NOMO-1 treated with dmso at 0.1 percent for 144 hours (cell line): ENCODE data around the gene GPR107.

Experiments used
- DNase-seq: peaks from one replicate; lab custom pipeline; 2025; ENCODE audit not compliant: unreplicated experiment; lab: John Stamatoyannopoulos, UW

Gene GPR107

DNA sequence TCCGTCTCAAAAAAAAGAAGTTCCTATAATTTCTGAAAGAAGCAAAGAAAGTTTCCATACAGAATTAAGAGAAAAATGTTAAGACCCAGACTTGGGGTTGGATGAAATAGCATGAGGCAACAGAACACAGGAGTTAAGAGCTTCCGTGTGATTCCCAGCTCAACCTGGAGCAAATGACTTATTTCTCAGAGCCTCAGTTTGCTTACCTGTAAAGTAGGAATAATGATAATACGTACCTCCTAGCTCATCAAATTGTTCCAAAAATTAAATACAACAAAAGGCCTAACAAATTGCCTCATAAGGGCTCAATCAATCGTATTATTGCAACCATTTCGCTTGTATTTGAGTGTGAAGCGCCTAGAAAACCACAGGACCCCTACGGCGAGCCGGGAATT lies 600 bp upstream of the GPR107 start:
- no peak for DNase-seq

DNA sequence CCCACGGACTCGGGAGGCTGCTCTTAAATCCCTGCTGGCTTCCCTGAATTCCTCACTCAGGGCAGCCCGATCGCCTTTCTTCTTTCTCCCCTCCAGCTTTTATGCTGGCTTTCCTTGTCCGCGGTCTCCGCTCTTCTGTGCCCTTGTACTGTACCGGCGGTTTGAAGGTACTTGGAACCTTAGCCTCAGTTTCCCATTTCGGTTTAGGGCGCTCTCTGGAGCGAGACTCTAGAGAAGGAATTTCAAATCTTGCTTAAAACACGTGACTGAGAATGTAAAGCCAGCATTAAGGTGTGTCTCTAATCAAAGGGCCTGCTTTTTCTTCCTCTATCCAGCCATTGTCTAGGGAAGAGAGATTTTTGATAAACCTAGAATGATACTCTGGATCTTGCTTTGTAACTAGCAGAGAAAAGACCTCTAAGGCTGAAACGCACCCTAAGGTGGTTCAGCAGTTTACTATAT lies 650 bp downstream of the GPR107 start:
- no peak for DNase-seq

DNA sequence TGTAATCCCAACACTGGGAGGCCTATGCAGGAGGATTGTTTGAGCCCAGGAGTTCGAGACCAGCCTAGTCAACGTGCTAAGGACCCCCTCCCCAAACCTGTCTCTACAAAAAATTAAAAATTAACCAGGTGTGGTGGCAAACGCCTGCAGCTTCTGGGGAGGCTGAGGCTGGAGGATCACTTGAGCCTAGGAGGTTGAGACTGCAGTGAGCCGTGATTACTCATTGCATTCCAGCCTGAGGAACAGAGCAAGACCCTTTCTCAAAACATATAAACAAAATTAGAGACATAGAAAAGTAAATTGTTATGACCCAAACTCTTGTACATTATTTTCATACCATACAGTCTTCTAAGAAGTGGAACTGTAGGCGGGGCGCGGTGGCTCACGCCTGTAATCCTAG lies 1.1 kb downstream of the GPR107 start:
- no peak for DNase-seq

DNA sequence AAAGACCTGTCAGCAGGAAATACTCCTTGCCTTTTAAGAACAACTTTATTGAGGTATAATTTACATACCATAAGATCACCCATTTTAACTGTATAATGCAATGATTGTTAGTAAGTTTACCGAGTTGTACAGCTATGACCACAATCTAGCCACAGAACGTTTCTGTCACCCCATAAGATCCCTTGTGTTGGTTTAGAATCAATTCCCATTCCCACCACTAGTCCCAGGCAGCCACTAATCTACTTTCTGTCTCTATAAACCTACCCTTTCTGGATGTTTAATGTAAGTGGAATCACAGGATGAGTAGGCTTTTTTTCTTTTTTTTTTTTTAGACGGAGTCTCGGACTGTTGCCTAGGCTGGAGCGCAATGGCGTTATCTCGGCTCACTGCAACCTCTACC lies 4.4 kb downstream of the GPR107 start:
- DNase-seq = no peak

DNA sequence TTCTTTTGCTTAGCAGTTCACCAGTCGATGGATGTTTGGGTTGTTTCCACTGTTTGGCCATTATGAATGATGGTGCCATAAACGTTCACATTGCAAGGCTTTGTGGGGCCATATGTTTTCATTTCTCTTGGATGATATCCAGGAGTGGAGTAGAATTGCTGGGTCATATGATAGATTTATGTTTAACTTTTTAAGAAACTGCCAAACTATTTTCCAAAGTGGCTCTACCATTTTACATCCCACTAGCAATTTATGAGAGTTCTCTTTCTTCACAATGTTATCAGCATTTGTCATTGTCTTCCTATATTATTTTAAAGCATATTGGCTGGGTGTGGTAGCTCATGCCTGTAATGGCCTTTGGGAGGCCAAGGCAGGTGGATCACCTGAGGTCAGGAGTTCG lies 5.2 kb downstream of the GPR107 start:
- no peak for DNase-seq

DNA sequence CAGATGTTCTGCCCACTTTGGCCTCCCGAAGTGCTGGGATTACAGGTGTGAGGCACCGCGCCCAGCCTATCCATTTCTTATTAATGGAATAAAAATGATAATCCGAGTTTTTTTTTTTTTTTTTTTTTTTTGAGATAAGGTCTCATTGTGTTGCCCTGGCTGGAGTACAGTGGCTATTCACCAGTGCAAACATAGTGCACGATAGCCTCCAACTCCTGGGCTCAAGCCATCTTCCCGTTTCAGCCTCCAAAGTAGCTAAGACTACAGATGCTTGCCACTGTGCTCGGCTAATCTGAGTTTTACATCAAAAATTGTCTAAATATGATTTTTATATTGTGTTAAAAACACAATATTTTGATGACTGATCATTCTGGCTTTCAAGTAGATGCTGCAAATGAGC lies 6.6 kb downstream of the GPR107 start:
- no peak for DNase-seq

DNA sequence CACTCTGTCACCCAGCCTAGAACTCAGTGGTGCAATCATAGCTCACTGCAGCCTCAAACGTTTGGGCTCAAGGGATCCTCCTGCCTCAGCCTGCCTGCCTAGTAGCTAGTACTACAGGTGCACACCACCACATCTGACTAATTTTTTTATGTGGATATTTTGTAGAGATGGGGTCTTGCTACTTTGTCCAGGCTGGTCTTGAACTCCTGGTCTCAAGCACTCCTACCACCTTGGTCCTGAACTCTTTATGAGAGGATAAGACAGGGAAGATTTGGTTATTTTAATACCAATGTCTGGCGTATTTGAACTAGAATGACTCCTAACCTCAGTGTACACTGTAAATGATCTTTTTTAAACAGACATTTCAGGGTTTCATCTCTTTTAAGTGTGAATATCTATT lies 9.0 kb downstream of the GPR107 start:
- no peak for DNase-seq

DNA sequence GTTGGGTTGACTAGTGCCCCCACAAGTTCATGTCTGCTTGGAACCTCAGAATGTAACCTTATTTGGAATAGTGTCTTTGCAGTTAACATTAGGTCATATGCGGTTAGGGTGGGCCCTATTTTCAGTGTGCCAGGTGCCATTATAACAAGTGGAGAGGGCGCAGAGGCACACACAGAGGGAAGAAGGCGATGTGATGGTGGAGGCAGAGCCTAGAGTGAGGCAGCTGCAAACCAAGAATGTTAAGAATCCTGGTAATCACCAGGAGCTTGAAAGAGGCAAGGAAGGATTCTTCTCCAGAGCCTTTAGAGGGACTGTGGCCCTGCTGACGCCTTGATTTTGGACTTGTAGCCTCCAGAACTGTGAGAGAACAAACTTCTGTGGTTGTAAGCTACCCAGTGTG lies 10.9 kb downstream of the GPR107 start:
- no peak for DNase-seq

DNA sequence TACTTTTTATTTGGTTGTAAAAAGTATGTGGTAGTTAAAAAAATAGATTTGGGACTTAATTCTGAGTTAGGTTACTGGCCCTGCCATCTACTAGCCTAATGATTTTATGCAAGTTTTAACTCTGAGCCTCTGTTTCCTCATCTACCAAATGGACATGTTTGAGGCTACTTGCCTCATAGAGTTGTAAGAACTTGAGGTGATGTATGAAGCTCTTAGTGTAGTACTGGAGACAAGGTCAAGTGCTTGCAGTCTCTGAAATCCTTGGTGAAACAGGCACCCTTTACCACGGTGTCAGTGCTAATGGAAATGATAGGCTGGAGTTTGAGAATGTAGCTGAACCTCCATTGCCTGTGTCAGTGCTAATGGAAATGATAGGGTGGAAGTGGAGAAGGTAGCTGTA lies 15.3 kb downstream of the GPR107 start:
- DNase-seq = no peak

DNA sequence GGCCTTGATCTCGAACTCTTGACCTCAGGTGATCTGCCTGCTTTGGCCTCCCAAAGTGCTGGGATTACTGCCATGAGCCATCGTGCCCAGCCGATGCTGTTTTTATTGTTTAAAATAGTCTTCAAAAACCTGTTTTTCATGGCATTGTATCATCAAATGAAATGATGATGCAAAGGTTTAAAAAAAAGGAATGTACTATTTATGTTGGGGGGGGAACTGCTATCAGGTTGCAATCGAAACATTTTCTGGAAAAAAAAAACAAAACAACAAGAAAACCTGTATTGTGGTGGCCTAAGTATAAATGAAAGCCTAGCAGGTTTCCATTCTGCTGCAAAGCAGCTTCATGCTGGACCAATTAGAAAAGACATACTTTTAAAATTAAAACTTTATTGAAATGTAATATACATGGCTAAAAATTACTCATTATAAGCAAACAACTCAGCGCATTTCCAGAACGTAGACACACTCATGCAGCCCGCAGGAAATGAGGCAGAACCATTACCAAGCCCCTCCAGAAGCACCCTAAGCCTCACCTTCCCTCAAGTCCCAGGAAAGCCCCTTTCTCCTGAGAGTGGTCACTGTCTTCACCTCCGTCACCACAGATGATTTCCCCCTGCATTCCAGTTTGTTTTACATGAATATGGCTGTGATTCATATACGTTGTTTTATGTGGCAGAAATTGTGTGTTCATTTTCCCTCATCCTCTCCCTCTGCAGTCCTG lies 19.0 kb downstream of the GPR107 start:
- no peak for DNase-seq

DNA sequence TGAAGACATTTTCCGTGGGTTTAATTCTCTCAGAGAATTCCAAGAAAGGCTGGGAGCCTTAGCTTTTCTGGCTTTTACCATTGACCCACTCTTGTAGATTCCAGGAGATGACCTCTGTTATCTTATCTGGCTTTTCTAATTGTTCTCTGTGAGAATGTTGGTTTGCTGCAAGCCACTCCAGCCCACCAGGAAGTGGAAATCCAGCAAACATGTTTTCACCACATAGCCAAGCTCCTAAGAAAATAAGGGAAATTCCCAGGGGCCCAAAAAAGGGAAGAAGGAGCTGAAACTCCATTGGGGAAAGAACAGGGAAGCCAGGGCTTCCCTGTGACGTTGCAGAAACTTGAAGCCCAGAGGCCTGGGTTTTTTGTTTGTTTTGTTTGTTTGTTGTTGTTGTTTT lies 19.7 kb downstream of the GPR107 start:
- no peak for DNase-seq

DNA sequence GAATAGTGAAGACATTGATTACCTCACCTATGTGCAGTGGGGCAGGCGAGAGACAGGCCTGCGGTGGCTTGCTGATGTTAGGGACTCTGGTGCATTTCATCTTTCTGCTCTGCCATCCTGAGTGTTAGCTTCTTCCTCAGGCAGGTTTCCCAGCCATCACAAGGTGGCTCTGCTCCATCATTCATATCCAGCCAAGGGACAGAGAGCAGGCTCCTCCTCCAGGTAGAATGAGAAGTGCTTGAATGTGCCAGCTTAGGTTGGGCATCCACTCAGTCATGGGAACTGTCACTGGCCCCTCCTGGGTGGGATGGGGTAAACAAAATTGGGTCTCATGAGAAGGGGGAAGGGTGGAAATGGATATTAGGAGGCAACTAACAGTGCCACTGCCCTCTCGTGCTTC lies 24.8 kb downstream of the GPR107 start:
- DNase-seq = no peak

DNA sequence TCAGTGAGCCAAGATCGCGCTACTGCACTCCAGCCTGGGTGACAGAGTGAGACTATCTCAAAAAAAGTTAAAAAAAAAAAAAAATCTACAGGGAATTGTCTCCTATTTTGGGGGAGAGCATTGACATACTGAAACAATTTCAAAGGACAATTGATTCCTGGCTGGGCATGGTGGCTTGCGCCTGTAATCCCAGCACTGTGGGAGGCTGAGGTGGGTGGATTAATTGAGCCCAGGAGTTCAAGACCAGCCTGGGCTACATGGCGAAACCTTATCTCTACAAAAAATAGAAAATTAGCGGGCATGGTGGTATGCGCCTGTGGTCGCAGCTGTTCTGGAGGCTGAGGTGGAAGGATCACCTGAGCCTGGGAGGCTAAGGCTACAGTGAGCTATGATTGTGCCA lies 30.6 kb downstream of the GPR107 start:
- DNase-seq = no peak

DNA sequence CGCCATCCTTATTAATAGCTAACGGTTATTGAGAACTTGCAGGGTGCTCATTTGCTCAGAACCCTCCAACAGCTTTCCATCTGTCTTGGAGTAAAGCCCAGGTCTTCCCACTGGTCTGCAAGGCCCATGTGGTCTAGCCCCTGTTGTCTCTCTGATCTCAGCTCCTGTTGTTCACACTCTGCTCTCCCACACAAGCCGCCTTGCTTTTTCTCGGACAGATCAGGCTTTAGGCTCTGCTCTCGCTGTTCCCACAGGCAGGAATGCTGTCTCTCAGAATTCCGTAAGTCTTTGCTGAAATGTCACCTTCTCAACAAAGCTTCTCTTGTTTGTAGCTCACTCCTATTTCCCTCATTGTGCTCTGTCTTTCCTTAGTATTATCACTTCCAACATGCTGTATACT lies 34.3 kb downstream of the GPR107 start:
- DNase-seq = no peak

DNA sequence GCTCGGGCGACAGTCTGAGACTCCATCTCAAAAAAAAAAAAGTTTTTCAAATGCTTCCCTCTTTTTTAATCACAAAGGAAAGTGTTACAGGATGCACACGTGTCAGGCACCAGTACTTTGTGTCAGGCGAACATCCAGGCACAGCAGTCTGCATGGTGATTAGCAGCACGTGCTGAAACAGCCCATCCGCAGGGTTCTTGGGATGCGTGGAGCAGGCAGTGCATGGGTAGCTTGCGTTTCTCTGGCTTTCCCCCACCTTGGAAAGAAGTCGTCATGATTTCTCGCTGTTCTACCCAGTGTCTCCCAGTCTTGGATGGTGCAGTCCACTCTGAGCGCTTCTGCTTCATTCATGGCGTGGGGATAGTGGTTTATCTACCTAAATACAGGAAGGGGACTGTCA lies 35.4 kb downstream of the GPR107 start:
- no peak for DNase-seq

DNA sequence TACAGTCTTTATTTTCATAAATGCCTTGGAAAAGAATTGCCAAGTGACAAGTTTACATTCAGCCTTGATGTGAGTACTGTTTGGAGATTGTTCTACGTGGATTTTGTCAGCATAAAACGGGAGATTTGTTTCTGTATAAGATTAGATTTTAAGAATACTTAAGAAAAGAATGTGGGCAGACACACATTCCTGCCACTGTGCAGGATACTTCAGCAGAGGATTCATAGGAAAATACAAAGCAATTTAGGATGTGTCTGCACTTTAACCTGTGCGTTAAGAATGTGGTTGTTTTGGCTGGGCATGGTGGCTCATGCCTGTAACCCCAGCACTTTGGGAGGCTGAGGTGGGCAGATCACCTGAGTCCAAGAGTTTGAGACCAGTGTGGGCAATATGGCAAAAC lies 37.2 kb downstream of the GPR107 start:
- DNase-seq = no peak

DNA sequence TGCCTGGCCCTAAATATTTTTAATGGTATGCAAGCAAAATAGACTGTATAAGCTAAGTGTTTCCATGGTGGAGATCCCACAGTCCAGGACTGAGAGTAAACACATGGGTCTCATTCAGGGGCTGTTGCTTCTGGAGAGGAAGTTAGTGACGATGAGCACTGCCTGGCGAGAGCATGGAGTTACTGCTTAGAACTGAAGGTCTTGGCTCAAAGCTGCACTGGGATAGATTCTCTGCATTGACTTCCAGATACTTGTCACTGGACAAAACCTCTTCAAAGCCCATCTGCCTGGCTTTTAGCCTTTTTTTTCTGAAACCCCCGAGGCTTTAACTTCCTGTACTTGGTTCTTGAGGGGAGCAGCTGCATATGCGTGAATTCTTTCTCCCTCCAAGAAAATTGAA lies 39.2 kb downstream of the GPR107 start:
- DNase-seq = no peak

DNA sequence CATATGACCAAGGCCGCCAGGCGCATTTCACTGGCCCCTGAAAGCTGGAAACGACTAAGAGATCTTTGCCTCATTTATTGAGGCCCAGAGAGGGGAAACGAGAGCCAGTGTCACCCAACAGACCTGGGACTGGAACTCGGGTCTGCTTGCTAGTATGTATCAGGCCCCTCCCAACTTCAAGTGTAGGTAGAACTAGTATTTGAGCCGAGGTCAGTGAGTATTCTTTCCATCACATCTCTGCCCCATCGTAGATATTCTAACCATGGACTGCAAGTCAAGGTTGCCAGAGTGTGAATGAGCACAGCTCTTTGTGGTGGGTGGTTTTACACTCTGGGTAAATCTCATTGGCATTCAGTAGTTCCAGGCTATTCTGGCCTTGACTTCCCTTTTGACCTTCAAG lies 42.2 kb downstream of the GPR107 start:
- no peak for DNase-seq

DNA sequence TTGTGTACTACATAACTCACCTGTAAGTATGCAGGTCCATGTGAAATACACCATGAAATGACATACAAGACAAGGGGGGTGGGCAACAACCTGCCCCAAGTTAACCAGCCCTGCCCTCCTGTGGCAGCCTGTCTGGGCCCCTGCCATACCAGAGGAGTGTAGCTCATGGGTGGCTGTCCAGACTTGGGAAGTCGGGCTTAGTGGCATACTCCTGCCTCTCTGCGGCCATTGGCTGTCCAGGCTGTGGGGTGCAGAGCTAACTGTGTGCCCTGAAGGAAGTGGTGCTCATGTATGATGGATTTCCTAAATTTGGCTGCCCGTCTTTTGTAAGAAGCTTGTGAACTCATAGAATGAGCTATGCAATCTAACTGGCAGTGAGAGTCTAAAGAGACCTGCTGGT lies 47.0 kb downstream of the GPR107 start:
- no peak for DNase-seq

DNA sequence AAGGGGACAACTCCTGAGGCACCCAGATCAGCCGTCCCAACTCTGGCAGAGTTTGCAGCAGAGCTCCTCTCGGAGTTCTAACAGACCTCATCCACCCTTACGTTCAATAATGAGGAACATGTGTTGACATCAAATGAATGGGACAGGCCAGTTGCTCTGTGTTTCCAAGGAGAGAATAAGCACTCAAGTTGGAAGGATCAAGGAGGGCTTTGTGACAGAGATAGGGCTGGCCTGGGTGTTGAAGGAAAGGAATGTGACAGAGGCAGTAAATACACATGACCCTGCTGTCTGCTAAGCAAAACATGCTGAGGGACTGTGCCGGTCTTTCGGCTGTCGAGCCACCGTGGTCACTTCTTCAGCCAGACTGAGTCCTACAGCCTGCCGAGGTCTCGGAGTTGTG lies 48.2 kb downstream of the GPR107 start:
- DNase-seq = no peak

DNA sequence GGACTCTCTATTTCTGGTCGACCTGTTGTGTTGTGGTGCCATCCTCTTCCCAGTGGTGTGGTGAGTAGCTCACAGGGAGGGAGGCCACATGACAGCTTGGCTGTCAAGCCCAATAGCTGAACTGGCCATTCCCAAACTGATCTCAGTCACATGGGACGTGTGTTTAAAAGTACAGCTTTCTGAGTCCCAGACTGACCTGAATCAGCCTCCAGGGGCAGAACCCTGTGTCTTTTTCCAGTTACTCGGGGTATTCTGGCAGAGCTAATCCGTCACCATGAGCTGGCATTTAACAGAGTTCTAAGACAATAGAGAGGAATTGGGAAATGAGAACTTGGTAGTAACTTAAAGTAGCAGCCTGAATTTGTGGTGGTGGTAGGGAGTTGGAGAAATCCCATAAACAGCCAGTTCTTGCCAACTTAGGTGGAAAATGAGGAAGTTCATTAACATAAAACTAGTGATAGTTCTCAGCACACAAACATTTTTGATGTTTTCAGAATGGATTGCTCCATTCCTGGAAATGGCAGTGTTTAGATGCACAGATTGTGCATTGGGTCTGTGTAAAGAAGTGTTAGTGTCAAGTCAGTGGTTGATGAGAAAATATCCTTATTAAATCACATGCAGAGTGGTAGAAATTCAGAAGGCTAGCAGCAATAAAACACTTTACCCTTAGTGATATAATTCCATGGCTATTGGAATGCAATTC lies 50.9 kb downstream of the GPR107 start:
- DNase-seq = no peak

DNA sequence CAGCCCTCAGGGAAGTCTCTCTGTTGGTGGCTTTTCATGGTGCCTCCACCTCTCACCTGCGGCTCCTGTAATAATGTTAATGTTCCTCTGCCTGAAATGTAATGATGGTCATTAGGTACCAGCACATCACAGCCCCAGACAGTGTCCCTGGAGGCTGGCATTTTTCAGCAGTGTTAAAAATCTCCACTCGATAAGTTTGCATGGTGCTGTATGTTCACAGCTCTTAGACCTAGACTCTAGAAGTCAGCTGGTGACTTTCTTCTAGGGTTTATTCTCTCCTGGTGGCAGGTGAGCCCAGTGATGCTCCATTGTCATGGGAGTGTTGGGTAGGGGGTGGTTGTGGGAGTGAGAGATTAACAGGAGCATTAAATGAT lies 53.1 kb downstream of the GPR107 start:
- no peak for DNase-seq
